GM12875 (cell line): Measurements from ENCODE around the gene FBXO36.
"Not testable (repeated sequence)": the region's sequence is repeated elsewhere in the genome, so short reads cannot be mapped to it uniquely, and the experiment has no call there.

Source experiments
- H3K4me3 ChIP-seq: one replicate; pipeline ENCODE4 v1.5.1; 2011; ENCODE audit warnings: low read depth, low read length, control low read depth
- CTCF ChIP-seq: IDR thresholded peaks from 2 replicates; pipeline ENCODE4 v1.5.1; 2011; ENCODE audit warnings: low read depth, mild to moderate bottlenecking, control low read depth, inconsistent platforms, low read length, moderate library complexity, borderline replicate concordance; ENCODE audit not compliant: insufficient read depth

Gene FBXO36

GRCh38 chr2:229900012-229900411 lies 22.3 kb upstream of the FBXO36 start:
- no peak overlapping the region for H3K4me3 ChIP-seq
- TF ChIP-seq CTCF = no peak

GRCh38 chr2:229900514-229900913 lies 21.8 kb upstream of the FBXO36 start:
- H3K4me3 ChIP-seq = not testable (repeated sequence)

GRCh38 chr2:229901819-229902218 lies 20.5 kb upstream of the FBXO36 start:
- H3K4me3 ChIP-seq = no peak overlapping the region
- TF ChIP-seq CTCF = no peak

GRCh38 chr2:229903037-229903436 lies 19.3 kb upstream of the FBXO36 start:
- TF ChIP-seq CTCF = no peak
- no peak overlapping the region for H3K4me3 ChIP-seq

- H3K4me3 ChIP-seq = no peak overlapping the region
- TF ChIP-seq CTCF = no peak
Observed at GRCh38 chr2:229905601-229906000, 16.7 kb upstream of the FBXO36 start.

GRCh38 chr2:229909090-229909489 lies 13.2 kb upstream of the FBXO36 start:
- no peak for TF ChIP-seq CTCF
- H3K4me3 ChIP-seq = no peak overlapping the region

GRCh38 chr2:229910147-229910831 lies 12.0 kb upstream of the FBXO36 start:
- no peak for TF ChIP-seq CTCF
- H3K4me3 ChIP-seq = no peak overlapping the region

- H3K4me3 ChIP-seq = no peak overlapping the region
- peak; percentile 50; the same call in 1 of the 2 replicates for TF ChIP-seq CTCF
Observed at GRCh38 chr2:229910832-229911412, 11.4 kb upstream of the FBXO36 start.
